Measurements from ENCODE around the gene NCKAP5. TPM values are rescaled to one million over a fixed set of nuclear protein-coding genes. Genes with fewer than 3 reads are reported as not detected.

NCKAP5 gene
- total and polyA plus RNA-seq, 2 of the 13 experiments (the other 11 are each of a cell fraction or from before 2014, with no cell fraction given), result 0.01 TPM; not detected in 1

DNA sequence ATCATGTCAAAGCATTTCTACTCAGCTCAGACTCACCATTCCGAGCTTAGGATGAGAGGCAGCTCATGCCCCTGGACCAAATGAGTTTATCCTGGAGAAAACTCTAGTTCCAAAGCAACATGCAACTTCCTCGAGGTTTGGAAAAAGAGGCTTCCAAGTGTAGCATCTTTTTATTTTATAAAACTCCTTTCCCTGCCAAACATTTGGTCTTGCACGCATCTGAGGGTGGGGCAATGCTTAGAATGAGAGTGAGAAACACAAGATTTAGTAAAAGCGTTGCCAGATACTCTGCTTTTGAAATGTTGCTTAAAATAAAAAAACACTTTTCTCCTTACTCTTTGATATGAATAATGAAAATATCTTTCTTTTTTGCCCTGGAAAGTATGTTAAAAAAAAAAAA lies 151.5 kb downstream of the NCKAP5 start:
- intact Hi-C loops (cut with micrococcal nuclease; ENCODE audit: unreplicated experiment) (no loop called here), in situ Hi-C loops (cut with HindIII; ENCODE audit: extremely low pct_ligation_motif_present, low pct_unique_long_range_greater_than_20kb) (no loop called here)
- no peak overlapping the region for H2AFZ ChIP-seq (ENCODE audit: low read length)
- FAIRE-seq (no peak), ATAC-seq (no peak), DNase-seq (ENCODE audit: low spot score) (no peak)
- H3K4me2 ChIP-seq (ENCODE audit: low read depth, low read length), result no peak overlapping the region
- H3K9ac ChIP-seq (ENCODE audit: insufficient read depth, low read depth, low read length), result no peak overlapping the region
- 0 out of 2 replicates have a peak, but pooled peaks cover 4% of the 10 kb centered on the region for H3K4me1 ChIP-seq (ENCODE audit: insufficient read depth, low read length)
- H3K79me2 ChIP-seq (ENCODE audit: insufficient read depth, low read length), result no peaks in the 10 kb centered on the region
- no TSS peak for BruUV-seq (replicated peaks)
- H3K9me3 ChIP-seq (ENCODE audit: low read length), result no peaks in the 10 kb centered on the region
- H3K27me3 ChIP-seq (ENCODE audit: control insufficient read depth in 1 of 2, insufficient read depth in 2 of 2, low read length in 2 of 2), result no peaks in the 10 kb centered on the region
- no peak overlapping the region for H3K4me3 ChIP-seq (replicated peaks in 1 of 3; ENCODE audit: insufficient read depth in 1 of 3, low read depth in 2 of 3, low read length in 3 of 3)
- no peaks in the 10 kb centered on the region for H3K36me3 ChIP-seq (replicated peaks in 1 of 2; ENCODE audit: control insufficient read depth in 1 of 2, insufficient read depth in 2 of 2, low read length in 2 of 2)
- no peak overlapping the region for H3K27ac ChIP-seq (ENCODE audit: extremely low read length, insufficient read depth, low read length)
- ChIA-PET CTCF (ENCODE audit: low intra/inter-chr PET ratio, low total read pairs) (no interaction called here), POLR2A (no interaction called here)
- no peaks in the 10 kb centered on the region for H4K20me1 ChIP-seq (ENCODE audit: insufficient read depth, low read length)
- TF ChIP-seq ZNF790 (CRISPR knock-in tag; IDR thresholded peaks at IDR 0.05; ENCODE audit: borderline replicate concordance) (no peak), NFIC (IDR thresholded peaks at IDR 0.05; ENCODE audit: low read length) (no peak), PHF8 (CRISPR knock-in tag; IDR thresholded peaks at IDR 0.05) (no peak)
- 38% methylated on average over 4 of the region's 4 CpGs for WGBS (ENCODE audit: low lambda C conversion rate)

DNA sequence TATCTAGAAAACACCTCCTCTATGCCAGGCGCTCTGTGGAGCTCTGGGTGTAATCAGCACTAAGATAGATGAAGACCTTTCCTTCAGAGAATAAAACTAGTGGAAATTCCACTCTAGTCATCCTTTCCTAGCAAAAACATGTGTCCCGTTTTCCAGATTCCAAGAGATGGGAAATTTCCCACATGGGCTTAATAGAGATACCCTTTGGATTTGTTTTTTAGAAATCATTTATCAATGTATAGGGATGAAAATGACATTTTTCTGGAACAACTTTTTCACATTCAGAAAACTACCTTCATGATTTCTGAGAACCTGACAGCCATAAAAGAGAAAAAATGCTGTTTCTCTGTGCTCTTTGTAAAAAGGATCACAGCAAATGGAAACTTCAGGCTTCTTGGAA lies 152.1 kb downstream of the NCKAP5 start:
- H2AFZ ChIP-seq (ENCODE audit: low read length), result no peak overlapping the region
- ChIA-PET POLR2A (no interaction called here), CTCF (ENCODE audit: low intra/inter-chr PET ratio, low total read pairs) (no interaction called here)
- TF ChIP-seq TCF7L2 (IDR thresholded peaks at IDR 0.05; ENCODE audit: low read depth, low read length) (no peak), ZNF558 (CRISPR knock-in tag; IDR thresholded peaks at IDR 0.05; ENCODE audit: borderline replicate concordance) (no peak), CEBPB (IDR thresholded peaks at IDR 0.05; ENCODE audit: borderline replicate concordance, low read depth, low read length) (no peak), ZNF510 (CRISPR knock-in tag; IDR thresholded peaks at IDR 0.05; ENCODE audit: low read depth) (no peak), ARNTL (CRISPR knock-in tag; IDR thresholded peaks at IDR 0.05) (no peak)
- H3K4me3 ChIP-seq (replicated peaks in 1 of 3; ENCODE audit: insufficient read depth in 1 of 3, low read depth in 2 of 3, low read length in 3 of 3), result no peak overlapping the region
- ATAC-seq (no peak), FAIRE-seq (no peak), DNase-seq (ENCODE audit: low spot score) (no peak)
- no peak overlapping the region for H3K4me2 ChIP-seq (ENCODE audit: low read depth, low read length)
- no peaks in the 10 kb centered on the region for H4K20me1 ChIP-seq (ENCODE audit: insufficient read depth, low read length)
- no peak overlapping the region for H3K9ac ChIP-seq (ENCODE audit: insufficient read depth, low read depth, low read length)
- 47% methylated on average over 2 of the region's 2 CpGs for WGBS (ENCODE audit: low lambda C conversion rate)
- in situ Hi-C loops (cut with HindIII; ENCODE audit: extremely low pct_ligation_motif_present, low pct_unique_long_range_greater_than_20kb) (no loop called here), intact Hi-C loops (cut with micrococcal nuclease; ENCODE audit: unreplicated experiment) (no loop called here)
- H3K79me2 ChIP-seq (ENCODE audit: insufficient read depth, low read length), result no peaks in the 10 kb centered on the region
- H3K9me3 ChIP-seq (ENCODE audit: low read length), result no peaks in the 10 kb centered on the region
- H3K4me1 ChIP-seq (ENCODE audit: insufficient read depth, low read length), result 0 out of 2 replicates have a peak, but pooled peaks cover 4% of the 10 kb centered on the region
- no TSS peak for BruUV-seq (replicated peaks)
- H3K36me3 ChIP-seq (replicated peaks in 1 of 2; ENCODE audit: control insufficient read depth in 1 of 2, insufficient read depth in 2 of 2, low read length in 2 of 2), result no peaks in the 10 kb centered on the region
- H3K27me3 ChIP-seq (ENCODE audit: control insufficient read depth in 1 of 2, insufficient read depth in 2 of 2, low read length in 2 of 2), result no peaks in the 10 kb centered on the region
- no peak overlapping the region for H3K27ac ChIP-seq (ENCODE audit: extremely low read length, insufficient read depth, low read length)

Data from HepG2 (cell line).